Mesenteric fat pad (tissue), 1 donor: ENCODE measurements around the gene ATP6V0E2. TPM values are rescaled to one million over a fixed set of nuclear protein-coding genes. Genes with fewer than 3 reads are reported as not detected.
"Not testable (repeated sequence)": the region's sequence is repeated elsewhere in the genome, so short reads cannot be mapped to it uniquely, and the experiment has no call there.

Source experiments
- DNase-seq: peaks from one replicate; pipeline ENCODE4 v3.0.0-alpha.2; 2020; ENCODE audit warnings: low spot score
- total RNA-seq: library from RNA; stranded (reverse); fragmentation: NEBNext Ultra II Directional; extraction: Animal tissue kit (Norgen Biotek cat#: 25700); gene quantifications from one replicate; pipeline ENCODE4 v1.2.1, GENCODE V29; 2021
- donor health status: DM: yes; HTN: yes; CAD: no.

ATP6V0E2 gene
- total RNA-seq, 1 donor from 2014 or later, result 18.5 TPM

- no peak for DNase-seq
These were observed 4.8 kb downstream of the ATP6V0E2 start for GRCh38 chr7:149878523-149878921.

DNA sequence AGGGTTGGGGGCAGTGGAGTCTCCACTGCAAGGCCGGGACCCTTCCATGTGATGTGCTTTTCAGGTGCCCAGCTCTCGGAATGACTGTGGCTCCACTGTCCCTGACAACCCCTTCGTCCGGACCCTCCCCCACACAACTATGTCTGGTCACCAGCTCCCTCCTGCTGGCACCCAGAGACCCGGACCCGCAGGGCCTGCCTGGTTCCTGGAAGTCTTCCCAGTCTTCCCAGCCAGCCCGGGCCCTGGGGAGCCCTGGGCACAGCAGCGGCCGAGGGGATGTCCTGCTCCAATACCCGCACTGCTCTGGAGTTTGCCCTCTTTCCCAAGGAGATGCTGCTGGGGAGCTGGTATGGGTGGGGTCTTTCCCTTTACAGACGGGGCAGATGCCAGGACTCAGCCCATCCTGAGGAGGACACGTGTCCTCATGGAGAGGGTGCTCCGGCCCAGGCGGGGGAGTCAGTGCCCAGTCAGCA, 5.5 kb downstream of the ATP6V0E2 start:
- DNase-seq, result no peak

DNA sequence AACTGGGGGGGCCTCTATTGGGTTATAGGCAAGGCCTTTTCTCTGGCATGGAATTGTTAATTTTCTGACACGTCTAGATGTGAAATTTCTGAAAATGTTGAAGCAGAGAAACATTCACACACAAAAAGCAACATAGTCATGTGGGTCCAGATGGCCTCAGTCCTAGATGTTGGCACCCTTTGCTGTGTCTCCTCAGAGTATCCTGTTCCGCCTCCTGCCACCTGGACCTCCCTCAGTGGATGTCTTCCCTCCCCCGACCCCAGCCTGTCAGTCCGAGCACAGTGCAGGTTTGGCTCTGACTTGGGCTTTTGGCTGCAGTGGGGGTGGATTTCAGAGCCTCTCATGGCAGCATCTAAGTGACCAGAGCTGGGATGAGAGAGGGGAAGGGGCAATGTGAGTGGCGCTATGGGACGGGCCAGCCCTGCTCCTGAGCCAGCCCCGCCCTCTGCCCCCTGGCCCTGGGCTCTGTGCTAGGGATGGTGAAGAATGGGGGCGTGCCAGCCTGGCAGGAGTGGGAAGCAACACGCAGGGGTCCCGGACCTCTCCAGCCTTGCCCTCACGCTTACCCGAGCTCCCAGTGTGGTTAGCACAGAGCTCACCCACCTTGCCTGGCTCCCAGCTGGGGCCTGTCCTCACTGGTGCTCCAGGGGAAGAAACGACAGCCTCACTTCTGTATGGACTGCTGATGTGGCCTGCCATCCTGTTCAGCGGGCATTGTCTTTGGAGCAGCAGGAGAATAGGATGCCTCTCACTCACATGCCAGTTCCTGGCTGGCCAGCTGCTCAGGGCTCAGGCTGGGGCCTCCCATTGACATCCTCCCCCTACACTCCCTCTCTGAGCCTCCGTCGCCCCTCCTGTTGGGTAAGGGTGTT, 6.2 kb downstream of the ATP6V0E2 start:
- DNase-seq, result no peak

DNA sequence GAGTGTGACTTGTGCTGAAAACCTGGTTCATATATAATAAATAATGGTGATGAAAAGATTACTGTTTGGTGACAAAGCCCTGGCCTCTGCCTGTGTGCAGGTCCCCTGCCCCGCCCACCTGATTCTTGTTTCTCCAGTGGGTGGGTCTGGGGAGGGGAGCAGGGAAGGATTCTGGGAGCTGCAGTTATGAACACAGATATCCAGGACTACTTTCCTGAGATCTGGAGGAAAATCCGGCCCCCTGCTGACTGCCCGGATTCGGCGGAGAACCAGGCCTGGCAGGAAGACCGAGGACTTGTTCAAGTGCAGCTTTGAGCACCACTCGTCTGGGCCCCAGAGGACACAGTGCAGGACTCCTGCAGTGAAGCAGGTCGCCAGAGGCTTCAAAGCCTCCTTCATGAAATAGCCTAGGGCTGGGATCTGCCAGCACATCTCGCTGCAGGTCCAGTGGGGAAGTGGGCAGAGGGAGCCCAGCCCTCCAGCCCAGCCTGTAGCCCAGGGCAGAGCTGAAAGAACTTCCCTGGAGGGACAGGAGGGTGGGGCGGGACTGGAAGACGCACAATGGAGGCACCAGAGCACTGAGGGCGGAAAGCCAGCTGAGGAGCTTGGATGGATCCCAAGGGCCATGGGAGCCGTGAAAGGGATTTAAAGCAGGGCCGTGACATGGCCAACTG, 7.0 kb downstream of the ATP6V0E2 start:
- no peak for DNase-seq

GRCh38 chr7:149881328-149882247, 7.8 kb downstream of the ATP6V0E2 start:
- DNase-seq, result no peak

DNA sequence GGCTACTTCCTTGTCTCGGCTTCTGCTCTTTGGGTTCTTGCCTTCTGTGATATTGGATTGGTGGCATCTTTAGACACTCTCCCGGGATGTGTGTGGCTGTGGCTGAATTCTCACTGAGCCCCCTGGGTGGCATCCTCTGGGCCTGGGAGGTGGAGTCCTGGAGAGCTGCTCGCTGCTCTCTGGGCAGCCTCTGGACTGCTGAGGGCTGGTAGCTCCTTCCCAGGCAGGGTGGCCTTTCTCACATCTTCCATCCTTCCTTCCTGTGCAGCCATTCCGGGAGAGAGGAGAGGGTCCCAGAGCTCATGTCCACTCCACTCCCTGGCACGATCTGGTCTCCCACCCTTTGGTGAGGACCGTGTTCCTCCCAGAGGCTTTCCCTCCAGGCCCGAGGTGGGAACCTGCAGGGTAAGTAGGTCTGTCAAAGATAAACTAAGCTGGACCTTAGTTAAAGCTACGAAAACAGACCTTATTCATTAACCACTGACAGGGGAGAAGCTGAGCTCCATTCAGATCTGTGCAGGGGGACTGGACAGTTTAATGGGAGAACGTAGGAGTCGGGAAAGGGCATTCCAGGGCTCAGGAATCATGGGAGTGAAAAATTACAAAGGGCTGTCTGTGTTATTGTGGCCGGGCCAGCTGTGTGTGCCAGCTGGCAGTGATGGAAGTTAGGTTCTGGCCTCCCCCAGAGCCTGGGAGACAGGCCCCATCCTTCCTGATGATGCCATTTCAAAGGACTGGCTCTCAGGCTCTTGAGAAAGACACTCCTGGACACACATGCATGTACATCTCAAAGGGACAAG, 8.7 kb downstream of the ATP6V0E2 start:
- no peak for DNase-seq

DNA sequence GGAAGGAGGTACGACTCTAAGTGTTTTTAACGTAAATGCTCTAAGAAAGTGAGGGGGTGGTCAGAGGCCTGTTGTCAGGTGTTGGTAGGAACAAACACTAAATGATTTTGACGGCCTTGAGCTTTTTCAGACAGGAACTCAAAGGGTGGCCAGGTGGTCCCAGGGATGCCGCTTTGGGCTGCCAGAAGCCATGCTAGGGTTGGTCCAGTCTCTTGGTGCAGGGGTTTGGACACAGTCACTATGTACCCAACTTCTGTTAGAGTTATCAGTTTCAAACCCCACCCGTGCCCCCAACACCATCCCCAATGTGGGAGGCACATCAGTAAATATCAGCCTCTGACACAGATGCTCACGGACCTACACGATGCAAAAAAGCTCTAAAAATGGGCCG, 9.3 kb downstream of the ATP6V0E2 start:
- no peak for DNase-seq

GRCh38 chr7:149883452-149883861, 9.7 kb downstream of the ATP6V0E2 start:
- DNase-seq, result no peak

DNA sequence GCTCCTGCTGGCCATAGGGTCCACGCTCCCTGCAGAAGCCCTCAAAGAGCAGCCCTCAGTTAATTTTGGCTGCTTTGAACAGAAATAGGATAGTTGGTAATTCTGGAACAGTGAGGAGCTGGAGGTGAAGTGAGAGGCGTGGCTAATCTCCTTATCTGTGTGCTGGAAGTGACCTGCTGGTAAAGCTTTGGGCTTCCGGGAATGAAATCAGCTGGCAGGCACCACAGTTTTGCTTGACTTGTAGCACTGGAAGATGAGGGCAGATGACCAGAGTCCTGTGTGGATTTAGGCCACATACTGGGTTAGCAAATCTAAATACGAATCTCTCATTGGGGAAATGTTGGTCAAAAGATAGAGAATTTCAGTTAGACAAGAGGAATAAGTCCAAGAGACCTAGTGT, 10.2 kb downstream of the ATP6V0E2 start:
- no peak for DNase-seq

DNA sequence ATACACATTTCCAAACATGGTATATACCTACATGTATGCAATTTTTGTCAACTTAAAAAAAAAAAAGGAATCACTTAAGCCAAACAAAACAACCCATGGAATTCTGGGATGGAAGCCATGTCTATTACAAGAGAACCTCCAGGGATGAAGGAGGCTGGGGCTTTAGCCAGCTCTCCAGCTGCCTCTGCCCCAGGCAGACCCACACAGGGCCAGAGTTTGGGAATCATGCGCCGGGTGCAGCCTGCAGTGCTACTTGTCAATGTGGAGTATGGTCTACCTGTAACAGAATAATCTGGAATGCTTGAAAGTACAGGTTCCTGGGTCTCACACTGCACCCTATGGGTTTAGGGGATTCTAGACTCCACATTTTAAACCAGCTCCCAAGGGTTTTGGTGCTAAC, 10.8 kb downstream of the ATP6V0E2 start:
- DNase-seq, result no peak

- DNase-seq, result no peak
These were observed 11.6 kb downstream of the ATP6V0E2 start for GRCh38 chr7:149885191-149886017.

DNA sequence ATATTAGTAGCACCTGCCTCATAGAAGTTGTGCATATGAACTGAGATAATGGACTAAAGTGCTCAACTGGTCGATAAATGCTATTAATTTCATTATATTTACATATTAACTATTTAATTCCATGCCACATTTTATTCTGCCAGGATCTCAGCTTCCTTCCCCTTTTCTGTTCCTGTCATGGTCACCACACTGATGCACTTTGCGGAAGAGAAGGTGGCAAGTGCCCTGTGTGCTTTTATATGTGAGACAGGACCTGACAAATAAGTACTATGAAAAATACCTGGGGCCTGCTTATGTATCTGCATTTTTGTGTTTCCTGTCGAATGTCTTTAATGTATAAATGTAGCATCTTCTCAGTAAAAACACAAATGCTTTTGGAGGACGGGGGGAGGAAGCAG, 12.2 kb downstream of the ATP6V0E2 start:
- no peak for DNase-seq

- no peak for DNase-seq
These were observed 13.5 kb downstream of the ATP6V0E2 start for GRCh38 chr7:149887311-149887710.

DNA sequence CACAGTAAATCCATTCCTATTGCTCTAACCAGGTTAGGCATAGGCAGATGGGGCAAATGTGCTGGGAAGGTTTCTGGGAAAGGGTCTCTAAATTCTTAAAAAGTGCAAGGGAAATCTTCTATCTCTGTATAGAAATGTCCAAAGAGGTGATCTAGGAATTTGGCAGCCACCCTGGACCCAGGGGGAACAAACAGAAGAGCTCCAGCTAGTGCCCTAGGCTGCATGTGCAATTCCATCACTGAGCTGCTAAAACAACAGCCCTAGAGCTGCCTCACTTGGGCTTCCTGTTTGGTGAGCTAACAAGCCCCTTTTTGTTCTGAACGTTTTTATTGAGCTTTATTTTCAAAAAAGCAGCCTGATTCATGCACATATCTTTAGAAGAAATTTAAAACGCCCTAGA, 16.9 kb downstream of the ATP6V0E2 start:
- not testable (repeated sequence) for DNase-seq

DNA sequence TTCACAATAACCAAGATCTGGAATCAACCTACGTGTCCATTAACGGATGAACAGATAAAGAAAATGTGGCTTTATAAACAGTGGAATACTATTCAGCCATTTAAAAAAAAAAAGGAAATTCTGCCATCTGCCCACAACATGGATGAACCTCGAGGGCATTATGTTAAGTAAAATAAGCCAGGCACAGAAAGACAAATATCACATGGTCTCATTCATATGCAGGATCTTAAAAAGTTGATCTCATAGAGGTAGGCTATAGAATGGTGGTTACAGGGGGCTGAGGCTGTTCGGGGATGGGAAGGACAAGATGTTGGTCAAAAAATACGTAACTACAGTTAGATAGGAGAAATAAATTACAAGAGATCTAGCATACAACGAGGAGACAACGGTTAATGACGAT, 21.2 kb downstream of the ATP6V0E2 start:
- DNase-seq, result not testable (repeated sequence)

DNA sequence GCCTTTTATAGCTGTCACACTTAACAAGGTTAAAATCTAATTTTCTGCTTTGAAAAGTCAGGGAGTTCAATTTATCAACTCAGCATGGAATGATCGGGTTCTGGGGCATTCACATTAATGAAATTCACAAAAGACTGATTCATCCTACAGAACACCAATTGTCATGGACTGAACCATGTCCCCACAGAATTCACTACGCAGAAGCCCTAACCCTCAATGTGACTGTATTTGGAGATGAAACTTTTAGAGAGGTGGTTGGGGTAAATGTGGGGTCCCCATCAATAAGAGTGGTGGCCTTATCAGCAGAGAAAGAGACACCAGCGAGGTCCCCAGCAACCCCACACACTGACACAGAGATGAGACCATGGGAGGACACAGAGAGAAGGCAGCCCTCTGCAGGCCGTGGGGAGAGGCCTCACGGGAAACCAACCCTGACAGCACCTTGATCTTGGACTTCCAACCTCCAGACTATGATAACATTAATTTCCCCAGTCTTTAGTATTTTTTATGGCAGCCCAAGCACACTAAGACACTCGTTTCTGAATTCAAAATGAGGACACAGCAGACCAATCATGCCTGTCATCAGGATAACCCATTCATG, 34.1 kb downstream of the ATP6V0E2 start:
- DNase-seq, result not testable (repeated sequence)

GRCh38 chr7:149910219-149910618, 36.5 kb downstream of the ATP6V0E2 start:
- DNase-seq, result not testable (repeated sequence)

- DNase-seq, result not testable (repeated sequence)
These were observed 38.4 kb downstream of the ATP6V0E2 start for GRCh38 chr7:149912126-149912525.

DNA sequence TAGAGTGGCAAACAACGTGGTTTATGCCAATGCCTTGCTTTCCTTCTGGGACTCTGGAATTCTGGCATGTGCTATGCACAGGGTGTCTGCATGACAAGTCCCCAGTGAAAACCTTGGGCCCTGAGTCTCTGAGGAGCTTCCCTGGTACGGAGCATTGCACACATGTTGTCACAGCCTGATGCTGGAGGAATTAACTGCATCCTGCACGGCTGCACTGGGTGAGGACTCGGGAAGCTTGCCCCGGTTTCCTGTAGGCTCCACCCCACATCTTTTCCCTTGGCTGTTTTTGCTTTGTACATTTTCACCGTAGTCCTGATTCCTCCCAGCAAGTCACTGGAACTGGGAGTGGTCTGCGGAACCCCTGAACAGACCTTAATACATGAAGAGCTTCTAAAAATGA, 52.6 kb downstream of the ATP6V0E2 start:
- not testable (repeated sequence) for DNase-seq
